RWPE1 (cell line): ENCODE measurements around the gene LSM14B.
A peak's percentile ranks its signal among the peaks of the same experiment; 100 is the strongest.

Experiments
- CTCF ChIA-PET: fragments of 350-600 bp; sonication (Branson Sonifier 250); formaldehyde crosslinking; extraction: SDS; loops from one replicate; lab custom pipeline; 2021; lab: Yijun Ruan, JAX
- POLR2A ChIA-PET: fragments of 400-600 bp; formaldehyde crosslinking; extraction: SDS; loops from one replicate; lab custom pipeline; 2020; ENCODE audit warnings: antibody characterized with exemption; ENCODE audit not compliant: low non-redundant PET; lab: Yijun Ruan, JAX
- DNase-seq: peaks from one replicate; pipeline ENCODE4 v3.0.0; 2012; ENCODE audit warnings: low spot score
- H3K27ac ChIP-seq: fragments of 450-650 bp; 2 replicates; pipeline ENCODE4 v1.5.1; 2017
- CTCF ChIP-seq: fragments of 450-650 bp; conservative IDR thresholded peaks from 2 replicates; pipeline ENCODE4 v1.5.1; 2017; ENCODE audit warnings: low read depth, mild to moderate bottlenecking

Gene LSM14B

GRCh38 chr20:62157387-62158087 is 35.3 kb downstream of the LSM14B start:
- ChIA-PET CTCF (interaction anchor here (1.5 kb wide), 1 partner anchor 16 kb away, joined by 4 read pairs; no protein-coding TSS in a partner anchor), POLR2A (no interaction called here)
- H3K27ac ChIP-seq: peak overlapping the region; percentile 89
- no peak for TF ChIP-seq CTCF
- no peak for DNase-seq

DNA sequence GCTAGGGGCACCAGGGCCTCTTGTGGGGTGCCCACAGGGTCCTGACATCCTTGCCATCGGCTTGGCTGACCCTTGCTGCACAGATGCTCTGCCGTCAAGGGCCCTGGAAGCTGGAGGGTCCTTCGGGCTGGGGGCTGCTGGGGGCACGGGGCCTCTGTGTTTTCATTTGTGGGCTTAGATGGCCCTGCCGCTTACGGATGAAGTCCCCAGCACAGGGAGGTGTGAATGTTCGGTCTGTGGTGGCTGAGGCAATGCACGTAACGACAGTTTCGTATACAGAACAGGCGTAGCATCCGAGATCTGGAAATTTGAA is 35.8 kb downstream of the LSM14B start:
- H3K27ac ChIP-seq: peak overlapping the region; percentile 89
- ChIA-PET POLR2A (no interaction called here), CTCF (no interaction called here)
- DNase-seq: no peak
- no peak for TF ChIP-seq CTCF

DNA sequence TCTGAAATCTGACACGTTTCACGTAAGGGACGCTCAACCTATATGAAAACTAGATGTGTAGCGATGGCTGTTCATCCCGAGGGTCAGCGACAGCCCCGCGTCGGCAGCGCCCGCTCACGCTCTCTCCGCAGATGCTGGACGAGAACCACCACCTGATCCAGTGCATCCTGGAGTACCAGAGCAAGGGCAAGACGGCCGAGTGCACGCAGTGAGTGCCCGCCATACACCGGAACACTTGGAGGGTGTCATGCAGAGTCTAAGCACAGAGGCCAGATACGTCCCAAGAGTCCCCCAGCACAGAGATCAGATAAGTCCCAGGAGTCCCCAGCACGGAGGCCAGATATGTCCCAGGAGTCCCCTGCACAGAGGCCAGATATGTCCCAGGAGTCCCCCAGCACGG is 36.3 kb downstream of the LSM14B start:
- H3K27ac ChIP-seq: peak overlapping the region; percentile 89
- no peak for TF ChIP-seq CTCF
- ChIA-PET POLR2A (interaction anchor here (1.0 kb wide), 1 partner anchor 9 kb away, joined by 3 read pairs; no protein-coding TSS in a partner anchor), CTCF (interaction anchor here (1.3 kb wide), 1 partner anchor 83 kb away, joined by 4 read pairs; no protein-coding TSS in a partner anchor)
- DNase-seq: no peak

DNA sequence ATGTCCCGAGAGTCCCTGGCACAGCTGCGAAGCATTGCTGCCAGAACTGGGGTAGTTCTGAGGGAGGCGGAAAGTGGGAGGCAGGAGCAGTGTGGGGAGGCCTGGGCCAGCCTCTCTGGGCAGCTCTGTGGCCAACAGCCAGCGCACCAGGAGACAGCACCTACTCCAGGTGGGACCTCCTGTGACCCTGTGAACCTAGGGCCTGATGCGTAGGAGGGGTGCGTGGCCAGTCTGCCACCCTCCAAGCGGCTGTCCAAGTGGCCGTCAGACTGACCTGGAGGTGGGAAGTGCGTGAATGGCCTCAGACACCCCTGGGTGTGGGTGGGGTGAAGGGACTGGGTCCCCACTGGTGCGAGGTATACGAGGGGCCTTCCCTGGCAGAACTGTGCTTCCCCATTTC is 36.8 kb downstream of the LSM14B start:
- DNase-seq: no peak
- no peak for TF ChIP-seq CTCF
- POLR2A ChIA-PET: interaction anchor here (1.0 kb wide), 1 partner anchor 9 kb away, joined by 3 read pairs; no protein-coding TSS in a partner anchor
- peak overlapping the region; percentile 89 for H3K27ac ChIP-seq
- CTCF ChIA-PET: interaction anchor here (1.3 kb wide), 1 partner anchor 82 kb away, joined by 4 read pairs; no protein-coding TSS in a partner anchor

- POLR2A ChIA-PET: no interaction called here
- CTCF ChIA-PET: interaction anchor here (0.6 to 1.3 kb wide), 2 partner anchors 82 to 180 kb away, joined by 4 read pairs; no protein-coding TSS in a partner anchor
- DNase-seq: peak; percentile 97
- TF ChIP-seq CTCF: no peak
- peak overlapping the region; percentile 89 for H3K27ac ChIP-seq
These were observed 37.6 kb downstream of the LSM14B start for GRCh38 chr20:62159839-62160238.

DNA sequence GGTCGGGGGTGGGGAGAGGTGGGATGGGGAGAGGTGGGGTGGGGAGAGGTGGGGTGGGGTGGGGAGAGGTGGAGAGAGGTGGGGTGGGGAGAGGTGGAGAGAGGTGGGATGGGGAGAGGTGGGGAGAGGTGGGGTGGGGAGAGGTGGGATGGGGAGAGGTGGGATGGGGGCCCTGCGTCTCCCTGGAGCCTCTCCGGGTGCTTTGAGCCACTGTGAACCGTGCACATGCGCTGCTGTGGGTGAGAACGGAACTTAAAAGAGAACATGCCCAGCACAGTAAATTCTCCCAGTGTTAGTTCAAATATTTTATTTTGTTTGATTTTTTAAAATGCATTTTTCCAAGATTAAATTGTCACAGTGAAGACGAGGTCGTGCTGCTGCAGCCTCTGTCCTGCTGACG is 38.0 kb downstream of the LSM14B start:
- peak overlapping the region; percentile 89 for H3K27ac ChIP-seq
- TF ChIP-seq CTCF: no peak
- ChIA-PET POLR2A (no interaction called here), CTCF (no interaction called here)
- no peak for DNase-seq
